Measurements from ENCODE around the gene PROS1. TPM values are rescaled to one million over a fixed set of nuclear protein-coding genes. Genes with fewer than 3 reads are reported as not detected.
"Not testable (repeated sequence)": the region's sequence is repeated elsewhere in the genome, so short reads cannot be mapped to it uniquely, and the experiment has no call there.

PROS1 gene
- total RNA-seq, 1 donor from 2014 or later = 49.5 TPM

DNA sequence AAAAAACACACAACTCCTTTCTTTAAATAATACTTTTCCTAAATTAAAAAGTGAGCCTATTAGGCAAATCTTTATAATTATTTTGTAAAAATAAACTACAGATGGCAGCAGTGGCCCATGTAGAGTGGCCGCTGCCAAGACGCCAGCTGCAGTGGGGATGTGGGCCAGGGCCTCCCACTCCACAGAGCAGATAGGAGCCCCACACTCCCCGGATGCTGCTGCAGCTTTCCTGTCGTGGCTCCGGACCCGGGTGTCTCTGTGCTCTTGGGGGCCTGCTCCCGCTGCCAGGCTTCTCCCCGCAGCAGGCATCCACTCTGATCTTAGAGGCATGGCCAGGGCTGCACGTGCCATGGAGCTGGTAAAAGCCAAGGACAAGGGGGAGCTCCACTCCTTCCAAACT lies 67.5 kb downstream of the PROS1 start:
- H3K9me3 ChIP-seq = no peaks in the 10 kb centered on the region
- H3K27me3 ChIP-seq (ENCODE audit: low read depth) = no peaks in the 10 kb centered on the region
- ATAC-seq (peak in 1 of 2 donors; percentile 50), DNase-seq (no peak)
- intact Hi-C loops (cut with DNase I) = no loop called here
- peaks cover 7% of the 10 kb centered on the region for H3K4me1 ChIP-seq
- TF ChIP-seq, protein P1, sequence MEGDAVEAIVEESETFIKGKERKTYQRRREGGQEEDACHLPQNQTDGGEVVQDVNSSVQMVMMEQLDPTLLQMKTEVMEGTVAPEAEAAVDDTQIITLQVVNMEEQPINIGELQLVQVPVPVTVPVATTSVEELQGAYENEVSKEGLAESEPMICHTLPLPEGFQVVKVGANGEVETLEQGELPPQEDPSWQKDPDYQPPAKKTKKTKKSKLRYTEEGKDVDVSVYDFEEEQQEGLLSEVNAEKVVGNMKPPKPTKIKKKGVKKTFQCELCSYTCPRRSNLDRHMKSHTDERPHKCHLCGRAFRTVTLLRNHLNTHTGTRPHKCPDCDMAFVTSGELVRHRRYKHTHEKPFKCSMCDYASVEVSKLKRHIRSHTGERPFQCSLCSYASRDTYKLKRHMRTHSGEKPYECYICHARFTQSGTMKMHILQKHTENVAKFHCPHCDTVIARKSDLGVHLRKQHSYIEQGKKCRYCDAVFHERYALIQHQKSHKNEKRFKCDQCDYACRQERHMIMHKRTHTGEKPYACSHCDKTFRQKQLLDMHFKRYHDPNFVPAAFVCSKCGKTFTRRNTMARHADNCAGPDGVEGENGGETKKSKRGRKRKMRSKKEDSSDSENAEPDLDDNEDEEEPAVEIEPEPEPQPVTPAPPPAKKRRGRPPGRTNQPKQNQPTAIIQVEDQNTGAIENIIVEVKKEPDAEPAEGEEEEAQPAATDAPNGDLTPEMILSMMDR (IDR thresholded peaks at IDR 0.05) = no peak
- no peaks in the 10 kb centered on the region for H3K36me3 ChIP-seq
- no peak overlapping the region for H3K27ac ChIP-seq
- no peak overlapping the region for H3K4me3 ChIP-seq

DNA sequence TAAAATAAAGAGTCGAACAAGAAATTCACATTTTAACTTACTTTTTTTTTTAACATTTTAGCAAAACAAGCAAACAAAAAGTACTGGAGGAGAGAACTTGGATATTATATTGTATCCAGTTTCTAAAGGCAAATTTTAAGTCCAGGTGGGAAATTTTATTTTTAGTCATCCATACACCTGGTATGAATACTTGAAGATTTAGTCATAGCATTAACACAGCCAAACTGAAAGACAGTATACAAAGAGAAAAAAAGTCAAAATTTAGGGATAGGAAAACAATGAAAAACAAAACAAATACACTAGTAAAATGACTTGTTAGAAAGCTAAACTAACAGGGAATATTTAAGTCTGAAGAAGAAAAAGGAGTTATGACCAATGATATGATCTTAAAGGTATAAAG lies 69.1 kb downstream of the PROS1 start:
- no peak for DNase-seq
- intact Hi-C loops (cut with DNase I) = no loop called here
- Histone ChIP-seq H3K4me3 (no peak overlapping the region), H3K27ac (no peak overlapping the region), H3K36me3 (no peaks in the 10 kb centered on the region), H3K27me3 (ENCODE audit: low read depth) (no peaks in the 10 kb centered on the region), H3K4me1 (no peaks in the 10 kb centered on the region), H3K9me3 (no peaks in the 10 kb centered on the region)
- no peak for ATAC-seq
- TF ChIP-seq, protein P1 (IDR thresholded peaks at IDR 0.05) = no peak

DNA sequence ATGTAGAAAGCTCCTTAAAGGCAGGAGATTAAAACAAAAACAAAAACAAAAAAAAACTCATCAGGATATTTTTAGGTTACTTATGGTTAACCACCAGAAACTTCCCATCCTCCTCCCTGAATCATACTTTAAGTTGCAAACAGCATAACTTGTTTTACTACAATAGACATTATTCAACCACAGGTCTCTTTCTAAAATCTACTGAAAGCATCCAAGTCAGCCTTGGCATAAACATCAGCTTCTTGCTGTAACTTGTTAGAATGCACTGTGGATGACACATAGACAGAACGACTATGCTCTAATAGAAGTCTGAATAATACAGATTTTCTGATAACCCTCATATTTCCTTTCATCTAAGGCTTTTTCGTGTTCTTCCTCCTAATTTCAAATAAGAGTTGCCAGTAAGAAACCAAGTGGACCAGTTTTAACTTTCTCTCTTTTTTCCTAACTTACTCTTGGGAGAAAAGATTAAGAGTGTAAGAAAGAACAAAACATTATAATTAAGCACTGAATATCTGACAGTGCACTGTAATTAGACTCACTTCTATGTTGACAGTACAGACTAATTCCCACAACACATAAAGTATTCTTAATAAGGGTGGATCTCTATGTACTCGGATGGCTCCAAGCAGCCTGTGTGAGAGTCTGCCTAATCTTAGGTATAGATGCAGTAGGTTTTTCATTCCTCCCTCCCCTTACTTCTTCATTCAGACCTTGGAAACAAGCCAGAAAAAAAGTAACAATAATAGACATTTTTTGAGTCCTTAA lies 95.3 kb downstream of the PROS1 start:
- H3K9me3 ChIP-seq; H3K27me3 ChIP-seq (ENCODE audit: low read depth); H3K27ac ChIP-seq; intact Hi-C loops (cut with DNase I); H3K4me3 ChIP-seq; DNase-seq; H3K4me1 ChIP-seq; ATAC-seq: not testable (repeated sequence)
- peaks cover 10% of the 10 kb centered on the region for H3K36me3 ChIP-seq

DNA sequence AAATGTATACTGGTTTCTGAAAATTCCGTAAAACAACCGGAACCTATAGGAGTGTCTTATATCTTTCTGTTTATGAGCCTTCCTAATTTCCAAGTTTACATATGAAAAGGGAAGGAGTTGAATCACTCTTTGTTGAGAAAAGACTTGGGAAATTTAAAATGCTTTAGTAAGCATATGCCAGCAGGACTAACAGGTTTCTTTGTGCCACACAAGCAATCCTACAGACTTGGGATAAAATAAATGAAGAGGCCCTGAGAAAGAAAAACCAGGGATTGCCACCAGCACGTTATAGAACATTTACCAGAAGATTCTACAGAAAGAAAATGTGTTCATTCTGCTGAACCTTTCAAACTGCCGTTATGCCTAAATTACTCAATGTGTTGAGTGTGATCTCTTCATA lies 96.3 kb downstream of the PROS1 start:
- ATAC-seq; DNase-seq; intact Hi-C loops (cut with DNase I); H3K36me3 ChIP-seq; H3K27me3 ChIP-seq (ENCODE audit: low read depth); H3K9me3 ChIP-seq; H3K27ac ChIP-seq; H3K4me3 ChIP-seq; H3K4me1 ChIP-seq: not testable (repeated sequence)

DNA sequence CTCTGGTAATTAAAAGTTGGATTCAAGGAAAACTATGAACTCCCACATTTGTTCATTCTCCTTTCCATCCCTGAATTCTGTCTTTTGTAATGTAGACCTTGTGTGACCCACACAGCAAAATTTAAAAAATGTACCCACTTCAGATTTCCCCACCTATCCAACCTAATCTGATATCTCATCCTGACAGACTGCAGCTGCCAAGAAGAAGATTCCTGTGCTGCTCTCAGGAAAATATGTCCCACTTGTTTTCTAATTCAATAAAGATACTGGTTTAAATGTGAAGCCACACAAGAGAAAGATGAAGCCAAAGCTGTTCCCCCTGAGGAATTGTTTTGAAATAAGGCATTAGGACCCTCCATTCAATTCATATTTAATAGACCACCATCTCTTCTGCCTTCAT lies 100.3 kb downstream of the PROS1 start:
- H3K27me3 ChIP-seq (ENCODE audit: low read depth); H3K27ac ChIP-seq; DNase-seq; intact Hi-C loops (cut with DNase I); ATAC-seq; H3K4me3 ChIP-seq; H3K4me1 ChIP-seq; H3K9me3 ChIP-seq; H3K36me3 ChIP-seq: not testable (repeated sequence)

DNA sequence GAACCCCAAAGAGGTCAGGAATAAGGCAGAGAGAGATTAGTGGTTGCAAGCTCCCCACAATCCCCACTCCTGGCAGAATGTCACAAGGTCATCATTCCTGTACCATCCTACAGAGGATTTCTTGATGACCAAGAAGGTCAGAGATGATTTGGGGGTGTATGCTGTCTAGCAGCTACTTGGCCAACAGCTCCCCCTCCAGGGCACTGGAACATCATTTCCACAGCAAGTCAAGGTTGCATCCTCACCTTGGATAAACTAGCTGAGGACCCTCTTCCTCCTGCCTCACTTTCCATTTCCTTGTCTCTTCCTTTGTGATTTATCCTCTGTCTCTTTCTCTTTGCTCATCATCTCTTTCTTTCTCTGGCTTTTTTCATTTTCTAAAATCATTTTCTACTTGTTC lies 106.3 kb downstream of the PROS1 start:
- intact Hi-C loops (cut with DNase I) = no loop called here
- no peak for ATAC-seq

DNA sequence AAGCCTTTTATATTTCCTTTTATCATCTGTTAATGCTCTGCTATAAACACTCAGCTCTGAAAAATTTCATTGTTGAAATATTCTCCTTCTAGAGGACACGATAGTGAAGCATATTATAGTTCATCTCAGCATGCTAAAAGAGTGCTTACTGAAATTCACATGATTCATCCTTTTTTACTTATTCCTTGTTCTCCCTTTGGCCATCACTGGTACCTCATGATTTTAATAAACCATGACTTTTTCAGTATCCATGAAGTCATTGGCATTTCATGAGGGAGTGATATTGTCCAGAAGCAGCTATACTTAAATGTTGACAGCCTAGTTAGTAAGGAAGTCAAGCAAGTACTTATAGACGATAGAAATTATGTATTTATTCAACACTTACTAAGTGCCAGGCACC lies 112.7 kb downstream of the PROS1 start:
- H3K27ac ChIP-seq = no peak overlapping the region
- no peak for ATAC-seq
- H3K4me3 ChIP-seq = no peak overlapping the region
- TF ChIP-seq, protein P1 (IDR thresholded peaks at IDR 0.05) = no peak
- no peak for DNase-seq
- intact Hi-C loops (cut with DNase I) = no loop called here
- H3K36me3 ChIP-seq = no peaks in the 10 kb centered on the region
- no peaks in the 10 kb centered on the region for H3K27me3 ChIP-seq (ENCODE audit: low read depth)
- H3K9me3 ChIP-seq = no peaks in the 10 kb centered on the region
- H3K4me1 ChIP-seq = no peaks in the 10 kb centered on the region

More for the DNA sequence above, 106.3 kb downstream of the PROS1 start:
- Histone ChIP-seq H3K4me1 (no peaks in the 10 kb centered on the region), H3K9me3 (no peaks in the 10 kb centered on the region), H3K4me3 (no peak overlapping the region), H3K27me3 (ENCODE audit: low read depth) (no peaks in the 10 kb centered on the region), H3K36me3 (no peaks in the 10 kb centered on the region), H3K27ac (no peak overlapping the region)
- TF ChIP-seq, protein P1 (IDR thresholded peaks at IDR 0.05) = no peak
- DNase-seq = no peak

Measured in lower lobe of right lung (tissue), 2 donors.